SW480 (cell line): Measurements from ENCODE around the gene ATAT1.
A peak's percentile ranks its signal among the peaks of the same experiment; 100 is the strongest.
"Not testable (repeated sequence)": the region's sequence is repeated elsewhere in the genome, so short reads cannot be mapped to it uniquely, and the experiment has no call there.

Experiments
- DNase-seq: peaks from one replicate; pipeline ENCODE4 v3.0.0-alpha.2; 2016; ENCODE audit warnings: low spot score

The ATAT1 gene

DNA sequence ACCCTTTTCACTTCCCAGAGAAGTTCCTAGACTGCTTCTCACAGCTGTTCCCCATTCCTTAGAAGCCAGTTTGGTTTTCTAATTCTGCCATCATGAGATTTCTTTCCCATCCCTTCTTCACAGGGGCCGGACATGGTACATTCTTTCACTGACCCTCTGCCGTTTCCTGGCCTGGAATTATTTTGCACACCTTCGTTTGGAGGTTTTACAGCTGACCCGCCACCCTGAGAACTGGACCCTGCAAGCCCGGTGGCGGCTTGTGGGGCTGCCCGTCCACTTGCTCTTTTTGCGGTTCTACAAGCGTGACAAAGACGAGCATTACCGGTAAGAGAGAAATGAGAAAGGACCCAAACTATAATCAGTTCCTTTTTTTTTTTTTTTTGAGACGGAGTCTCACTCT is 24.5 kb downstream of the ATAT1 start:
- DNase-seq, result no peak

DNA sequence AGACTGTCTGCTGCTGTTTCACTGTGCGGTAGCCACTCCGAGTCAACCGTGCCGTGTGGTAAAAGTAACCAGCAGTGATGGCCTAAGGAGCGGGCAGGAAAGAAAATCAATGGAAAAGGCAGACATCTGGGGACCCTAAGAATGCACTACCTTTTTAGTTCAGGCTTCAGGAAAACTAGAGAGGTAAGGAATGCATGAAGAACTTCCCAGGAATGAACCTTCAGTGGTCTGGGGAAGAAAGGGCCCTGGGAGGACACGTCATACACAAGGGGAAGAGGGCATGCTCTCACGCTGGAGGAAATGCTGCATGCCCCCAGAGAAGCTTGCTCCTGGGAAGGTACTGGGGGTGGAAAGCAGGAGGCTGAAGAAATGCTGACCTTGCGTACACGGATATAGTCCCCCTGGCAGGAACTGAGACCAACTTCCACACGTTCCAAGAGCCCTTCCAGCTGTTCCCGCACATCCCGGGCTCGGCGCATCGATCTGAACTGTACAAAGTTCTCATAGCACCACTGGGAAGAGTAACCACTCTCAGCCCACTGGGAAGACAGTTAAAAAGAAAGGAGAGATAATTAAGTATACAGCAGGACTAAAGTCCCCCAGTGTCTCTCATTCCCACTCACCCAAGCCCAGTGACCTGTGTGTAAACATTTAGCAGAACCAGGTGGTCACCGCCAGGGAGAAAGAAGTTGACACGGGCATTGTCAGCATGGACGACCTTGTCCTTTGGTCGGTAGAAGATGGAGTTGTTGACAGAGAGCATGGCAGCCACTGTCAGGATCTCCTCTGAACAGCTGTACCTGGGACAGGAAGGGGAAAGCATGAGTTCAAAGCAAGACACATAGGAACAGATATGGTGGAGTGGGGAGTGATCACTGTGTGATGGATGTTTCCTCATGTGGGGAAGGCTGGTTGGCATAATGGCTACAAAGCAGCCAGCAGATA is 28.4 kb downstream of the ATAT1 start:
- DNase-seq, result no peak

DNA sequence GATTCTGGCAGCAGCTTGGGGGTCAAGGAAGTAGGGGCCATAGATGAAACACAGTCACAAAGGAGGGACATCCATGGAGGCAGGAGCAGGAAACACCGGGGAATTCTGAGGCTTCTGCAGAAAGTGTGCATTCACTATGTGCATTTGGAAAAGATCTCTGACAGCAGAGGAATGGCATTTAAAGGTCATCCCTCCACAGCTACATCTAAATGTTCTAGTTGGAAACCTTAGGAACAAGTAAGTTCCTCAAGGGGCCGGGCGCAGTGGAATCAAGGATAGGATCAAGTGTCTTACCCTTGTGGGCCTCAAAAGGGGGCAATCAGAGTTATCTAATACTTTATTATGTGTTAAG is 29.0 kb downstream of the ATAT1 start:
- DNase-seq, result no peak

DNA sequence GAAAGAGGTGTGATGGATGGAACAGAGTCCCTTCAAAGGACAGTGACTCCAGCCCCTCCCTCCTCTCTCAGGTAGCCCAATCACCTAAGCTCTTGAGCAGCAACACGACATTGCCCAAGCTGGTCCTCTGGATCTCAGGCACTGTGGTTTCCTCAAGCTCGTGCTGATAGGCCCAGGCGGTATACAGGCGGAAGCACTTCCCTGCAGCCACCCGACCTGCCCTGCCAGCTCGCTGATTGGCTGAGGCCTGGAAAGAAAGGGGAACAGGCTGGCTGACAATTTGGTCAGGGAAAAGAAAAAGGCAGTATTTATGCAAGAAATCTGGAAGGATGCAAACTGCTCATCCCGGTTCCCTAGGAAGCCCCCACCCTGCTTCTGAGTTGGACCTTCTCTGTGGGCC is 29.8 kb downstream of the ATAT1 start:
- no peak for DNase-seq

DNA sequence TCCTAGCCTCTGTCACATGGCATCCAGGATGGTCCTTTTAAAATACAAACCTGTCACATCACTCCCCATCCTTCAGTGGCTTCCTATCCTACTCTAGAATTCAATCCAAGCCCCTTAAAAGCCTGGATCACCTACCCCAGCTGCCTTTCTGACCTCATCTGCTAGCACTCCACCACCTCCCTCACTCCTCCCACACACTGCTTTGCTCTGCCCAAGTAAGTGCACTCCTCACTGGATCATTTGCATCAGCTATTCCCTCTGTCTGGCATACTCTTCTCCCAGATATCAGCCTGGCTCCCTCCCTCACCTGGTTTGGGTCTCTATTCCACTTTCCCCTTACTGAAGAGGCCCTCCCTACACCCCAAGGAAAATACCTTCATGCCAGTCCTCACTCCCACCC is 30.8 kb downstream of the ATAT1 start:
- no peak for DNase-seq

DNA sequence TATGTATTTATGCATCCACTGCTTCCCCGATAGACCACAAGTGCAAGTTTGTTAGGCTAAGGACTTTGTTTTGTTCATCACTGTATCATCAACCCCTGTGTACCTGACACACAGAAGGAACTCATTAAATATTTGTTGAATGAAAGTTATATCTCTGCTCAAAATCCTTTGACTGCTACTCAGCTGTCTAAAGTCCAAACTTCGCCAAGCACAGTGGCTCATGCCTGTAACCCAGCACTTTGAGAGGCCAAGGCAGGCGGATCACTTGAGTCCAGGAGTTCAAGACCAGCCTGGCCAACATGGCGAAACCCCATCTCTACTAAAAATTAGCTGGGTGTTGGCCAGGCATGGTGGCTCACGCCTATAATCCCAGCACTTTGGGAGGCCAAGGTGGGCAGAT is 31.2 kb downstream of the ATAT1 start:
- DNase-seq, result not testable (repeated sequence)

DNA sequence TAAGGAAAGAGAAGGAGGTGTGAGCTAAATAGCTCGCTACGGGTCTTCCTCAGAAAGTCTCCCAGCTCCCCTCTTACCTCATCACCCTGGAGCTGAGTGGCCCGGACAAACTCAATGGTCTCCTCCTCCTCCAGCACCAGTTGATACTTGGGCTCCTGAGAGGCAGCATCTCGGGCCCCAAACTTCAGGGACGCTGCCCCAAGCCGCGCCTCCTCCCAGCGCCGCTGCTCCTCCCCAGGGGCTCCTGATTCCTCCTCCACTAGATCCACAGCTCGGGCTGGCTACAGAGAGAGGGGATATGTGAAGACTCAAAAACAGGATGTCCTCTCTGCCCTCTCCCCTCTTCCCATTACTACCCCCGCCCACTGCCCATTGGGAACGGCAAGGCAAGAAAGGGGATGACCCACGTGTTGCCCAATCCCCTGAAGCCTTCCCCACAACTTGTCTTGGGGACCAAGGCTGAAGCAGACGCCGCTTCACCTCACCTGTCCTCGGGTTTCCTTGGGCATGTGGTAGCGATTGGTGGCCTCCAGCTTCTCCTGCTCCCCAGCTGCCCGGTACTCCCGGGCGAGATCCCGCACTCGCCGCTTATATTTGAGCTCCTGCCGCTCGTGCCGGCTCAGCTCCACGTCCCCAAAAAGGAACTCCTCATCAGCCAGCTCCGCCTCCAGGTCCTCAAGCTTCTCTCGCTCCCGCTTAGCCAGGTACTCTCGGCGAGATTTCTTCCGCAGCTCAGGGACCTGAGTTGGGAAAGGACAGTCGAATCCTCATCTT is 38.5 kb downstream of the ATAT1 start:
- no peak for DNase-seq

DNA sequence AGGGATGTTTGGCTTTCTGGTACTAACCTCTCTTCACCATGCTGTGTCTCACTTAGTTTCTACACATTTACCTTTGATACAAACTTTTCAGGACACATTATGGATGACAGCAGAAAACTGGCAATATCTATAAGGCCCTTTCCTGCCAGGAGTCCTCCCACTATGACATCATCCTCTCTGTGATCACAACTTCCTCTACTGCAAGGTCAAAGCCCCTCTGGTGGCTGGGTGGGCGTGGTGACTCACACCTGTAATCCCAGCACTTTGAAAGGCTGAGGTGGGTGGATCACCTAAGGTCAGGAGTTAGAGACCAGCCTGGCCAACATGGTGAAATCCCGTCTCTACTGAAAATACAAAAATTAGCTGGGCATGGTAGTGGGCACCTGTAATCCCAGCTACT is 39.6 kb downstream of the ATAT1 start:
- DNase-seq, result not testable (repeated sequence)

DNA sequence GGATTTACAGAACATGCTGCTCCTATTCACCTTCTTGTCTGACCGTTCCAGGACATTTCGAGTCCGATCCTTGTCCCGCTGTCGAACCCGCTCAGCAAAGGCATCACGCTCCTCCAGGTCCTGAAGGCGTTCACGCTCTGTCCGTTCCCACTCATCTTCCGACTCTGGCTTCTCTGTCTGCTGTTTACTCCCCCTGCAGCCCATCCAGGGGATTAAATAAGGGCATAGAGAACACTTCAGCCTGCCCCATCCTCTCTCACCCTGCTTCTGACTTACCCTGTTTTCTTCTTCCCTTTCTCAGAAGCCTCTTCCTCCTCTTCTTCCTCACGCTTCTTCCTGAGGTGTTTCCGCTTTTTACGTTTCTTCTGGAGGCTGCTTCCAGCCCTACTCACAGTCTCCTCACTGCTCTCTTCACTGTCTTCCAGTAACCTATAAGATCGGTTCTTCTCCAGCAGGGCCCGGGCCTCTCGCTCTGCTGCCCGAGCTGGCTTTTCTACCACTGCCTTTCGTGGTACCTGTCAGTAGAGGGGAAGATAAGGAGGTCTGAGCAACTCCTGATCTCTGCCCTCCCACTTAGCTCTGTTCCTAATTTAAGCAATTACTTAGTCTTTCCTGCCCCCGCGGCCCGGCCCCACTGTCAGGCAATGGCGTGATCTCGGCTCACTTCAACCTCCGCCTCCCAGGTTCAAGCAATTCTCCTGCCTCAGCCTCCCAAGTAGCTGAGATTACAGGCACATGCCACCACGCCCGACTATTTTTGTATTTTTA is 44.3 kb downstream of the ATAT1 start:
- no peak for DNase-seq

DNA sequence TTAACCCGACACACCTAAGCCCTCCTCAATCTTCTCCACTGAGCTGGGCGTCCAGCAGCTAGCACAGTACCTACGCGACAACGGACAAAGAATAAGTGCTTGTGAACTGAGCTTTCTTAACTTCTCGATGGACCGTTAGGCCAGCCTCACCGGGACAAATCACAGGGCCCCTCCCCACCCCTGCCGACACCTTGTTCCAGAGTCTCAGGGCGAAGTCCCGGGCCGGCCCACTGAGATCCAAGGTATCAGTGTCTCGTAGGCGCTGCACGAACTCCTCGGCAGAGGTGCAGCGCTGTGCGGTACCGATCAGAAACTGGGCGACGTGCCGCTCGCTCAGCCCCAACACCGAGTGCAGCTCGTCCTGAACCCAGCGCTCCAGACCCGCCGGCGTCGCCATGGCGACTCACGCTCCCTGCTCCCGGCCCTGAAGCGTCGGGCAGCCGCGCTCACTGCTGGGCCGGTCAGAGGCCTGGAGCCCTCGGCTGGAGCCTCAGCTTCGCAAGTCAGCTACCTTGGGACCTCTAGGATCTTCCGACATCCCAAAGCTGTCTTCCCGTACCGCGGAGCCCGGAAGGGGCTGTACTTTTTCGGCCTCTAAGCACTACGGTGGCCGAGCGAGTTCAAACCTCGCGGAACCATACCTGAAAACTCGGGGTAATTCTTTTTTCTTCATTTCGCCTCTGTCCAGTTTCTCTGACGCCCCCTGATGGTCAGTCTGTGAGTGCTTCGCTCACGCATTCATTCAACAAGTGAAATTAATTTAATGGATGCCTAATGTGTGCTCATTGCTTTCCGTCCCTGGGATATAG is 46.0 kb downstream of the ATAT1 start, which contains the start of gene DHX16:
Gene DHX16, minus strand, starts transcription at position 562 of the 809 bp plus-strand sequence. Its CDS starts 165 bp downstream, at position 397.
- DNase-seq, result peak; percentile 93

DNA sequence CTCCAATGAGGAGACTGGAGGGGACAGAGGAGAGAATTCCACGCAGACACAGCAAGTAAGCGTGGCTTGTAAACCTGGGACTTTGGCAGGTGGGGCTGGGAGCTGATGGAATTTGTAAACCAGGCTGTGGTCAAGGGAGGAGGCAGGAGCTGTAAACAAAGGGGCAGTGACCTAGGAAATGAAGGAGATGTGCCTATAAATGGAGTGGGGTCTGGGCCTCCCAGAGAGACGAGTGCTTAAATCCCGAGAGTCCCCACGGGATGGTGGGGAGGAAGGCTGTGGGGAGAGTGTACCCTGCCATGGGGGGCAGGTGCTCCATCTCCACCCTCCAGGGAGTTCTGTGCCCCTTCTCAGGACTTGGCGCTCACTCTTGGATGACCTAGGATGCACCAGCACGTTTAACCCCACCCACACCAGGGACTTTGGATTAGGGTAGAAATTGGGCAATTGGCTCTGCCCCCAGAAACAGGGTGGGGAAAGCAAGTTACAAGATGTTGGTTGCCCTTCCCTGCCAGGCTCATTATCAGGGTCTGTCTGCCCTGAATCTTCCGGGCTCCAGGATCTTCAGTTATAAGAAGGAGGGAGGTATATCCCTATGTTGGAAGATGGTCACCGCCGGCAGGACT is 50.1 kb downstream of the ATAT1 start:
- no peak for DNase-seq

DNA sequence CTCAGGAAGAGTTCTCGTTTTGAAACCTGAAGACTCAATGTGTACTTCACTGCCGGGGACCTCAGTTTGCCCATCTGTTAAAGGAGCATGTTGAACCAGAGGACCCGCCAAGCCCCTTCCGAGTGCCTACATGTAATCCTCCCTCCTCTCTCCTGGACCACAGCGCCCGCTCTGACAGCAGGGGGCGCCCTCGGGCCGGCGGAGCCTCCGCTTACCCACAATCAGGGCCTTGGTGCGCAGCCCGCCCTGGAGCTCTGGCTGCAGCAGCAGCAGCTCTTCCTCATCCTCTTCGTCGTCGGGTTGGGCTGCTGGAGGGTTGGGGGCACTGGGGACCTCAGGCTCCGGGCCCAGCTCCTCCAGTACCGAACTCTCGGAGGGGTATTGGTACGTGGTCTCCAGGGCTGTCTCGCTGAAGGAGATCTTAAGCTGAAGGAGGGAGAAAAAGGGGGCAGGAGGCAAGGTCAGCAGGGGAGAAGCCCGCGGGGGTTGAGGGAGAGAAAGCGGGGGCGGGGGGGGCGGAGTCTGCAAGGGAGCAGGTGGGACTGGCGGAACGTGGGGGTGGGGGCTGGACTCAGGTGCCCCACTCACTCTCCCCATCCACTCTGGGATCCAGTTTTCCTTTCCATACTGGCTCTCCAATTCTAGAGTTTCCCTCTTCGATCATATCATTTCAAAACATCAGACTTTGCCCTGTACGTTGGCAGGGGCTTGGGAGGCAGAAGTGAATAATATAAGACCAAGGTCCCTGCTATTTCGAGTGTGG is 52.5 kb downstream of the ATAT1 start:
- DNase-seq, result peak; percentile 40

DNA sequence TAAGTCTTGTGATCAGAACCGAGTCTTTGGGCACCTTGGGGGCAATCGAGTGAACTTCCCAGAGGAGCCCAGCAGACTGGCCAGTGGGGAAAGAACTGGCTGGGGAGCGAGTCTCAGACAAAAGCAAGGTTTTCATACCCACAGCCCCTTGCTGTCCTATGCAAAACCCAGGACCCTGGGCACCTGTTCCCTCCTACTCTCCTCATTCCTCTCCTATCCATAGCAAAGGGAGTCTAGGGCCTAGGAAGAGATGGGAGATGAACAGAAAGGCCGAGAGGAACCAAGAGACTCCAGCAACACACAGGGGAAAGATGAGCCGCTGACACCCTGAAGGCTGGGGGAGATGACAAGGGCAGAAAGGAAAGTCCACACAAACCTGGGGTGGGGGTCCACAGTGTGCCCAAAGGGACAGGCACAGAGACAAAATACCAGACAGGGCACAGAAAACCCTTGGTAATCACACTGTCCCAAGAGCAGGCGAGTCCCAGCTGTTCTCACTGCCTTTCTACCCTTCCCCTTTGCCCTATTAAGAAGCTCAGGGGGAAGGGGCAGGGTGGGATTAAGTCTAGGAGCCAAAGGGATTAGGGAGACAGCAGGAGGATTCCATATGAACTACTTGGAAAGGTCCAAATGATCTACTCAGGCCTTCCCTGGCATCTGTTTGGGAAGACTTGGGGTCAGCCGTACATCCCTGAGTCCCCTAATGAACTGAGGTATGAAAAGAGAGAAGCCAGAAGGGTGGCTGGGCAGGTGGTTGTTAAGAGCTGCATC is 53.3 kb downstream of the ATAT1 start:
- DNase-seq, result no peak

DNA sequence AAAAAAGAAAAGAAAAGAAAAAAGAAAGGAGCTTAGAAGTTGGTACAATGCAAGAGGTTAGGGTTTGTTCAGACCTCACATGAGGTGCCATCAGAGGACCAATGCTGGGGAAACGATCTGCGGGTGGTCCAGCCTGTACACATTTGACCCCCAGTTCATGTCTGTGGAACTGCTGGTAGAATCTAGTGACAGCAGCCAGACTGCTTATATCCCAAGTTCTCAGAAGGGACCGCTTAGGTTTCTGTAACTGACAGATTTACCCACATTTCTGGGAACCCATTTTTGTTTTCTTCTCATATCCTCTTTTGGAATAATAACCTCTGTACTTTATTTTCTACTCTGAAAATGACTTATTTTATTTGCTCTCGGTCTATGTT is 55.1 kb downstream of the ATAT1 start:
- DNase-seq, result no peak

DNA sequence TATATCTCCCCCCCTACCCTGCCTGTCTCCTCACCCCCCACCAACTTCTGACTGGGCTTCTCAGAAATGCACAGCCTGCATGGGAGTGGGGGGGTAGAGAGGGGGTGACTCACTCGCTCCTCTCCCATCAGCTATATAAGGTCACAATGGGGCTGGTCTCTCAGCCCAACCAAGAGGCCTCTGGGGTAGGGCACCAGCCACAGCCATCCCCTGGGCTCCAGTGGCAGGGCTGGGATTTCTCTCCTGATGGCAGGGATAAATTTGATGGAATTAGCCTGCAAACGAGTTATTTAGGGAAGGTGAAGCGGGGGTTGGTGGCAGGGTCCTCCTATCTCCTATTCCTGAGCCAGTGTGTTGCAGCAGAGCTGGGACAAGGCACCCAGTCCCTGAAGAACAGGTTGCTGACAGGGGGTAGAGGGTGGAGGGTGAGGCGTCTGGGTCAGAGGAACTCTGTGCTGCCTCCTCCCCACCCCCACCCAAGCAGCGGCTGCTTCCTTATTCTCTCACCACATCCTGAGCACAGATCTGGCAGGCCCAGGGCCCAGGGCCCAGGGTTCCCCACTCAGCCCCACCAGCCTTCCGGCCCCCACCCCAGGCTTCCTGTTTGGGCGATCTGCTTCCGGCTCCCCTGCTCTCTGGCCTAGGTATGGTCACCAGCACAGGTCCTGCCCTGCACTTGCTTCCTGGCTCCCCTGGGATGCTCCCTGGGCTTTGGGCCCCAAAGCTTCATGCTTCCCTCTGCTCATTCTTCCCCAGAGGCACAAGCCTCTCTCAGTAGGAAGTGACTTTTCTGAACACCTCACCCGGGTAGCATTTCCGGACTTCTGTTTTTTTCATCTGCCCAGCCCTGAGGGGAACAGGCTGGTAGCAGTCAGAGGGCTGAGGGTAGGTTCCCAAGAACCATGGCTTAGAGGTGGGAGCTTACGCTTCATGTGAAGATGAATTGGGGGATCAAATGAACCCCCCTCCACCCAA is 55.8 kb downstream of the ATAT1 start:
- peak; percentile 76 for DNase-seq

DNA sequence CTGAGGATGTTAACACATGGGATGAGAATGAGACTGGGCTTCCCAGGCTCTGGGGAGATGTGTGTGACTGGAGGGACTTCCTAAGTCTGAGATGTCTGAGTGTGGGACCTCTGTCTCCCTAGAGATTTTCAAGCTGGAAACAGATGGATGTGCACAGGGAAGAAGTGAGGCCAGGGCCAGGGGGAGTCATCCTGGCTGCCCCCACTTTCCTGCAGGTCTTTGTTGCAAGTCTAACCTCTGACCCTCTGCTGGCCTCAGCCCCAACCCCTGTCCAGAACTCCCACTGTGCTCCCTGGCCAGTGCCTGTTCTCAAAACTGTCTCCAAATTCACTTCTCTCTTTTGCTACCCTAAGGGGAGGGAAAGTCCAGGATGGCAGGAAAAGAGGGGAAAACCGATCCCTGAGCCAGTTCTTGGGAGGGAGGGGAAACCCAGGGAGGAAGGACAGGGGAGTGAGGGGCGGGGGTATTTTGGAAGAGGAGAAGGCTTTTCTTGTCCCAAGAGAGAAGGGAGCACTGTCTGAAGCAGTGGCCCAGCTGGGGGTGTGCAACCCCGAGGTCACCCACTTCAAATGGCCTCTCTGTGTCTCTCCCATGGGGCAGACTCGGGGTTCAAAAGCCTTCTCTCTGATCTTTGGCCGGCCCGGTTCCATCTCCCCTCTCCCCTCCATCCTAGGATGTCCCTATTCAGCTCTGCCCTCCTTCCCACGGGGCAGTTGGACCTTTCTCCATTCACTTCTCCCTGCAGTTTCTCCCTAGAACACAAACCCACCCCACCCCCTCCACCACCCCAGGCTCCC is 56.7 kb downstream of the ATAT1 start:
- DNase-seq, result no peak

DNA sequence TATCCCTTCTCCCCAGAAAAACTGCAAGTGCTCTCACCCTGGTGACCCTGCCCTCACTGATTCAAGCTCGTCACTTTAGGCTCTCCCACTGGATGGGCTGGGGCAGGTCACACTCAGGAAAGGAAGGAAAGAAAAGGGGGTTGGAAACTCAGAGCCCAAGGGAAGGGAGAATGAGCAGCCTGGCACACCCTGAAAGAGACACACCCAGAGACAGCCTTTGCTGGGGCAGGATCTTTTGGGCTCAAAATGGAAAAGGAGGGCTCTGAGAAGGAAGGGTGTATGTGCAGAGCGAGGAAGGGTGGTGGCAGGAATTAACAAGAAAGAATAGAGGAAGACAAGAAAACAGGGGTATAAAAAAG is 57.3 kb downstream of the ATAT1 start:
- DNase-seq, result no peak
